OCI-LY7 (cell line): ENCODE measurements around the gene MIOX.

Experiments
- EZH2phosphoT487 ChIP-seq: fragments of 200-600 bp; sonication (generic); IDR thresholded peaks from 2 replicates; pipeline ENCODE4 v1.6.1; 2018; ENCODE audit warnings: low read depth, borderline replicate concordance, mild to moderate bottlenecking, mixed run types, antibody characterized with exemption, low read length, moderate library complexity, mixed read lengths
- TF ChIP-seq, protein P1 (sequence below): fragments of 200-600 bp; sonication (generic); conservative IDR thresholded peaks from 2 replicates; pipeline ENCODE4 v1.5.1; 2014; ENCODE audit warnings: mild to moderate bottlenecking, antibody characterized with exemption, low read length, moderate library complexity, mixed read lengths

DNA sequence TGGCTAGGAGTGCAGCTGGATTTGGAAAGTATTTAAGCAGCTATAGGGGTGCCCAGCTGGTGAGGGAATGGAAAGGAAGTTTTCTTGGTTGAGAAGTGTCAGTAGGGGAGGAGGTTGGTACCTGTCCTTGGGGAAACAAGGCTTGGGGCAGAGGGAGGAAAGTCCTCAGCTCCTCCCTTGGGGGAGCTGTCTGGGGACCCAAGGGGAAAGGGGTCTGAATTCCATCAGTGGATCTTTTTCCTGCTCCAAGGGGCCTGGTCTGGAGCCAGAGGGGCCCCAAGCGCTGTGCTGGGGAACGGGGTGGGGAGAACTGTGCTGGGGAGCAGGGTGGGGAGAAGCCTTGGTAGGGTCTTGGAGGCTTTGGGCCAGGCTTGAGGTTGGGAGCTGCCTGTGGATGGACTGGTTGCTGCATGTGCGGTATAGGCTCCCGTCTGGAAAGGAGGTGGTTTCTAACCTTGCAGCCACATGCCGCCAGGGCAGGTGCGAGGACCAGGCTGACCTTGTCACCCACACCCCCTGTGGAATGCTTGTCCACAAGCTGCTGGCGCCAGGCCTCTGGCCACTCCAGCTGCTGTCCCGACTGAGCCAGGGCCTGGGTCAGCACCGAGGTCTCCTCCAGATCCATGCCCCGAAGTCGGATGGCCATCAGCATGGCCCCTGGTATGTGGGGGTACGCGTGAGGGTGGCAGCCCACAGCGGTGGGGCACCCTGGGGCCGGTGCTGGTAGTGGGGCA, 42.2 kb downstream of the MIOX start:
- TF ChIP-seq, protein P1, sequence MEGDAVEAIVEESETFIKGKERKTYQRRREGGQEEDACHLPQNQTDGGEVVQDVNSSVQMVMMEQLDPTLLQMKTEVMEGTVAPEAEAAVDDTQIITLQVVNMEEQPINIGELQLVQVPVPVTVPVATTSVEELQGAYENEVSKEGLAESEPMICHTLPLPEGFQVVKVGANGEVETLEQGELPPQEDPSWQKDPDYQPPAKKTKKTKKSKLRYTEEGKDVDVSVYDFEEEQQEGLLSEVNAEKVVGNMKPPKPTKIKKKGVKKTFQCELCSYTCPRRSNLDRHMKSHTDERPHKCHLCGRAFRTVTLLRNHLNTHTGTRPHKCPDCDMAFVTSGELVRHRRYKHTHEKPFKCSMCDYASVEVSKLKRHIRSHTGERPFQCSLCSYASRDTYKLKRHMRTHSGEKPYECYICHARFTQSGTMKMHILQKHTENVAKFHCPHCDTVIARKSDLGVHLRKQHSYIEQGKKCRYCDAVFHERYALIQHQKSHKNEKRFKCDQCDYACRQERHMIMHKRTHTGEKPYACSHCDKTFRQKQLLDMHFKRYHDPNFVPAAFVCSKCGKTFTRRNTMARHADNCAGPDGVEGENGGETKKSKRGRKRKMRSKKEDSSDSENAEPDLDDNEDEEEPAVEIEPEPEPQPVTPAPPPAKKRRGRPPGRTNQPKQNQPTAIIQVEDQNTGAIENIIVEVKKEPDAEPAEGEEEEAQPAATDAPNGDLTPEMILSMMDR, result no peak
- TF ChIP-seq EZH2phosphoT487, result no peak
